ENCODE measurements around the gene ARIH2.

Gene ARIH2

GRCh38 chr3:48974076-48974864, 55.6 kb downstream of the ARIH2 start:
- DNase-seq, result no peak

GRCh38 chr3:48979451-48979850, 60.8 kb downstream of the ARIH2 start:
- no peak for DNase-seq

- DNase-seq, result no peak
Observed at GRCh38 chr3:48980295-48980694, 61.7 kb downstream of the ARIH2 start.

GRCh38 chr3:48982016-48982415, 63.4 kb downstream of the ARIH2 start:
- no peak for DNase-seq

- DNase-seq, result no peak
Observed at GRCh38 chr3:48982686-48983085, 64.0 kb downstream of the ARIH2 start.

- no peak for DNase-seq
Observed at GRCh38 chr3:48983096-48983495, 64.5 kb downstream of the ARIH2 start.

- DNase-seq, result no peak
Observed at GRCh38 chr3:48984663-48985062, 66.0 kb downstream of the ARIH2 start.

GRCh38 chr3:48985831-48986376, 67.3 kb downstream of the ARIH2 start:
- no peak for DNase-seq

- no peak for DNase-seq
Observed at GRCh38 chr3:48989126-48989795, 70.6 kb downstream of the ARIH2 start.

- DNase-seq, result peak; percentile 70
Observed at GRCh38 chr3:48989796-48990635, 71.4 kb downstream of the ARIH2 start, which contains the start of gene P4HTM. Gene P4HTM (plus strand): TSS chr3:48990241. CDS start chr3:48990257, 16 bp downstream.

GRCh38 chr3:48990636-48991469, 72.2 kb downstream of the ARIH2 start:
- no peak for DNase-seq

GRCh38 chr3:48991851-48992545, 73.4 kb downstream of the ARIH2 start:
- DNase-seq, result no peak

- DNase-seq, result no peak
Observed at GRCh38 chr3:48993834-48994233, 75.2 kb downstream of the ARIH2 start.

- no peak for DNase-seq
Observed at GRCh38 chr3:48996640-48997039, 78.0 kb downstream of the ARIH2 start.

GRCh38 chr3:48997102-48997635, 78.5 kb downstream of the ARIH2 start:
- no peak for DNase-seq

- DNase-seq, result no peak
Observed at GRCh38 chr3:48997714-48998637, 79.3 kb downstream of the ARIH2 start.

GRCh38 chr3:48999085-48999858, 80.6 kb downstream of the ARIH2 start:
- DNase-seq, result no peak

GRCh38 chr3:49001155-49001554, 82.5 kb downstream of the ARIH2 start:
- DNase-seq, result no peak
